IgD-negative memory B cell (primary cell): ENCODE measurements around the gene ATP12A. TPM values are rescaled to one million over a fixed set of nuclear protein-coding genes. Genes with fewer than 3 reads are reported as not detected.
A peak's percentile ranks its signal among the peaks of the same experiment; 100 is the strongest.

Source experiments
- H3K27ac Mint-ChIP-seq, 3 donors: one replicate each; pipeline ENCODE4 v1.8.0; 2020 to 2022; ENCODE audit warnings: mild to moderate bottlenecking in 3 of 3, mixed read lengths in 3 of 3, moderate library complexity in 1 of 3
- H3K27me3 Mint-ChIP-seq: one replicate; pipeline ENCODE4 v1.8.0; 2021; ENCODE audit warnings: mixed read lengths
- H3K36me3 Mint-ChIP-seq: one replicate; pipeline ENCODE4 v1.8.0; 2020; ENCODE audit warnings: mild to moderate bottlenecking, mixed read lengths
- H3K4me1 Mint-ChIP-seq, 3 donors: one replicate each; pipeline ENCODE4 v1.8.0; 2020 to 2022; ENCODE audit warnings: mixed read lengths in 3 of 3, mild to moderate bottlenecking in 1 of 3
- H3K4me3 Mint-ChIP-seq, 4 donors: one replicate each; pipeline ENCODE4 v1.8.0; 2020 to 2022; ENCODE audit warnings: mild to moderate bottlenecking in 4 of 4, mixed read lengths in 4 of 4, moderate library complexity in 3 of 4
- H3K9me3 Mint-ChIP-seq, 3 donors: one replicate each; pipeline ENCODE4 v1.8.0; 2020 to 2021; ENCODE audit warnings: mixed read lengths in 3 of 3, mild to moderate bottlenecking in 1 of 3
- polyA plus RNA-seq: library from polyadenylated mRNA; unstranded; fragments of 300-500 nt; fragmentation: Illumina TruSeq; gene quantifications from one replicate; pipeline ENCODE4 v1.2.3, GENCODE V29; 2021

The ATP12A gene
- polyA plus RNA-seq, 1 donor from 2014 or later = not detected

DNA sequence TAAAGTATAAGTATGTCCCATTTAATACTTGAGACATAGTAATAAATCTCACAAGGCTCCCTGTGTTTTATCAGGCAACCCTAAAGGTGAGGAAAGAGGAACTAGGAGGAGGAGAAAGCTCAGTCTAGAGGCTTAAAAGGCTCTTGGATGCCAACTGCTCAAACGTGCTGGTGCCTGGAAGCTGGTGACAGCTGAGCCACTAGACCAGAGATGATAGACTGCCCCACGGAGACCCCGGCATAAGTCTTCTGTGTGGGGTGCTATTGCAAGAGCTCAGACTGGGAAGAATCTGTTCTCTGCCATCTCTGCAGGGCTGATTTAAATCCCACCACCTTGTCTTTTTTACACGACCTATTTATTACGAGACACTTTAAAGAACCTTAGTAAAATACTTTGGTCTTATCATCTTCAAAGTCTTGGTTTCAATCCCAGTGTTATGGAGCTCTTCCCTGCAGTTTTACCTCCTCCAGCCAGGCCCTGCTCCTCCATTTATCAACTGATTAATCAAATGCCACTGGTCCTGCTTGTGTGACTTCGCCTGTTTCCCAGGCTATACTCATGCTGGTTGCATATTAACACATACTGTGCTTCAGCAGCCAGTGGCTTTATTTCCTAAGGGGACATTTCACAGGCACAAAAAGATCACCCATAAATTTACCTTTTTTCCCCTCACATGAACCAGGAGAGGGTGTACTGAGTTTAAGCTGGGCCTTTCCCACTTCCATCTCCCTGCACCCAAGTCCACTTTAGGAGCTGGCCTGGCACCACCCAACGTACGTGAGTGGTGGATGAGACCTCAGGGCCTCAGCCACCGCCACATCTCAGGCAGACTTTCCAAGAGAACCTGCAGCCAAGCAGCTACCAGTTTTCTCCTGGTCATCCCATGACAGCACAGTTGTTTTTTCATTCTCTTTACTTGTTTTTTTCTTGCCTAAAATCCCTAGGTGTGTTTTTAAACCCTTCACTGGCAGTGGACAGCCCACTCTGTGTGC, 7.8 kb upstream of the ATP12A start:
- Mint-ChIP-seq H3K27me3 (peaks cover 12% of the 10 kb centered on the region), H3K36me3 (no peaks in the 10 kb centered on the region), H3K27ac (peak overlapping the region in 1 of 3 donors; percentile 10), H3K4me1 (peaks cover 6 to 8% (median 7%) of the 10 kb centered on the region in 3 donors), H3K9me3 (no peaks in the 10 kb centered on the region), H3K4me3 (no peak overlapping the region)

DNA sequence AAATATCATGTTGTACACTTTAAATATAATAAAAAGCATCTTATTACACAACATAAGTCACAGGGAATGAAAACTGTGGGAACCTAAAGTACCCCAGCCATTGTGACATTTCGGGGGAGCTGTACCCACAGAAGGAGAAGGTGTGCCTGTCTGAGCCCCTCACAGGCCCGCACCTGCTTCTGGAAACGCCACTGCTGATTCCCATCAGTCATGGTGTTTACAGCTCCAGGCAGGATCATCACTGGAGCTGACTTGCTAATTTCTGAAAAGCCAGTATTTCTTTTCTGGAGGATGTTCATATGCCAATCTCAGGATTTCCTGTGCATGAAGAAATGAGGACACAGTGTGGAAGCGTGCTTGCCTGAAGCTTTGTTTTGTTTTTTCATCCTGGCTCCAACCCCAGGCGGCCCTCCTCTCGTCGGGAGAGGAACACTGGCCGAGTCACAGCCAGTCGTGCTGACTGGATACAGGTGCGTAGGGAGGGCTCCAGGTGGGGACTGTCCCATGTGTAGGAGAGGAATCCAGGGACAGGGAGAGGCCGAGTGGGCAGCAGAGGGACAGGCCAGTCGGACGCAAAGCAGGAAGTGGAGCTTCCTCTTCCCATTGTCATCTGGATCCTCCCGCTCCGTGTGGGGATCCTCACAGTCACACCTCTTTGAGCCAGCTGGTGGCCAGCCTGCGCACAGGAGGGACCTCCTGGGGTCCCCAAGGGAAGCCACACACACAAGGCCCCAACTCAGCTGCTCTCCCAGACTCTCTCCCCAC, 4.2 kb upstream of the ATP12A start:
- Mint-ChIP-seq H3K4me1 (peaks cover 4 to 14% (median 9%) of the 10 kb centered on the region in 3 donors), H3K27ac (no peak overlapping the region), H3K27me3 (peaks cover 36% of the 10 kb centered on the region), H3K36me3 (peaks cover 2% of the 10 kb centered on the region), H3K4me3 (no peak overlapping the region), H3K9me3 (no peaks in the 10 kb centered on the region)

DNA sequence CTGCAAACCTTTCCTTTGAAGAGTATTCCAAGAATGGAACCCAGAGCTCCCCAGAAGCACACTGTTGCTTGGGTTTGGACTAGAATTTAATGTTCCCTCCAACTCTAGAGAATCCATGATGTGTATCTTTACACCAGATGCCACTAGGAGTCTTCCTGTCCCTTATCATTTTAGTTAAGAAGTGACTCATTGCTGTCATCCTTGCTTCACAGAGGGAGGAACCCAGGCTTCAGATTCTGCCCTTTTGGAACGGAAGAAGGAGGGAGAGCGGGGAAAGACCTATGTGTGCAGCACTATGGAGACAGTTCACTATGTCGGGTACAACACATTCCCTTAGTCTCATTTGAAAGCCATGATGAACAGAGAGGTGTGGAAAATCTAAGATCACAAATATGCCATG, 2.1 kb upstream of the ATP12A start:
- peaks cover 35% of the 10 kb centered on the region for H3K27me3 Mint-ChIP-seq
- H3K9me3 Mint-ChIP-seq = no peaks in the 10 kb centered on the region
- peaks cover 0 to 10% (median 4%) of the 10 kb centered on the region in 3 donors for H3K4me1 Mint-ChIP-seq
- H3K36me3 Mint-ChIP-seq = peaks cover 2% of the 10 kb centered on the region
- no peak overlapping the region for H3K27ac Mint-ChIP-seq
- no peak overlapping the region for H3K4me3 Mint-ChIP-seq

DNA sequence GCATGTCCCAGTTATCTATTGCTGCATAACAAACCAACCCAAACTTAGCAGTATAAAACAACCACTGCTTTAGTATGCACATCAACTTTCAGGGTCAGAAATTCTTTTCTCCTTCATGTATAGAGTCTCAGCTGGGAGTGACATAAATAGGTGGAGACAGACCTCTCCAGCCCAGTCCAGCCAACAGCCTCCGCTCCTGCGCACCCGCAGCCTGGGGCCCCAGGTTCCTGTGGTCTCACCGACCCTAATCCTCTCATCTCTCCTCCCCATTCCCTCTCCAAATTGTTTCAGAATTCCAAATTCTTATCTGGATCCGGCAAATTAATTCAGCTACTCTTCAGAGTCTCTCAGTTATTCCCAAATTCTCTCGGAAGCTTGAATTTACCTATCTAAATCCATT, 522 bp upstream of the ATP12A start:
- Mint-ChIP-seq H3K27ac (no peak overlapping the region), H3K9me3 (no peaks in the 10 kb centered on the region), H3K4me3 (peak overlapping the region in 3 of 4 donors; percentile 9 to 63 (median 58)), H3K27me3 (peaks cover 33% of the 10 kb centered on the region), H3K36me3 (peaks cover 2% of the 10 kb centered on the region), H3K4me1 (peaks cover 9 to 20% (median 17%) of the 10 kb centered on the region in 3 donors)

DNA sequence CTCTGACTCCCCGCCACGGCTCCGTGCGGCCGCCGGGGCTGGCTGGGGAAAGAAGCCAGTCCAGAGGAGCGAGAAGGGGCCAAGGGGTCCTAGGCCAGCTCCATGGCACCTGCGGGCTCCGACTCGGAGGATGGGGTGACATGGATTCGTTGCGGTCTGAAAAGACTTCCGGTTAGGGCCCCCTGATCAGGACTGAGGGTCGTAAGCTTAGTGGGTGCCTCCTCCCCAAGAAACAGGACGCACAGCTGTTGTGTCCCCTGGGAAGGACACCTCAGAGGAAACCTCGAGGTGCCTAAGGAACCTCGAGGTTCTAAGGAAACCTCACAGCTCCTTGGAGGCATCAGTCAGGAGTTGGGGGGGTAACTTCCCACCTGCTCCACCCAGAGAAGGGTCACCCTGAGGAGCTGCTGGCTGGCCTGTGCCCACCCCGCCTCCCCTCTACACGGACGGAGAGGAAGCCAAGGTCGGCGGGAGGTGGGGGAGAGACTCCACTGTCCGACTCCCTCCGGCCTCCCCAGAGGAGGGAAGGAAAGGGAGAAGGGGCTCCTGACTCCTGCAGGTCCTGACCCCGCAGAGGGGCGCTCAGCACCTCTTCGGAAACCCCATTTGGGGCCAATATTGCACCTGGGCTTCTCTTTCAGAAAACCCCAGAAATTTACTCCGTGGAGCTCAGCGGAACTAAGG, 855 bp downstream of the ATP12A start:
- H3K27ac Mint-ChIP-seq = no peak overlapping the region
- peaks cover 13 to 20% (median 20%) of the 10 kb centered on the region in 3 donors for H3K4me1 Mint-ChIP-seq
- H3K27me3 Mint-ChIP-seq = peaks cover 39% of the 10 kb centered on the region
- H3K36me3 Mint-ChIP-seq = peaks cover 2% of the 10 kb centered on the region
- peak overlapping the region in 2 of 4 donors; percentile 39 to 44 for H3K4me3 Mint-ChIP-seq
- H3K9me3 Mint-ChIP-seq = no peaks in the 10 kb centered on the region

DNA sequence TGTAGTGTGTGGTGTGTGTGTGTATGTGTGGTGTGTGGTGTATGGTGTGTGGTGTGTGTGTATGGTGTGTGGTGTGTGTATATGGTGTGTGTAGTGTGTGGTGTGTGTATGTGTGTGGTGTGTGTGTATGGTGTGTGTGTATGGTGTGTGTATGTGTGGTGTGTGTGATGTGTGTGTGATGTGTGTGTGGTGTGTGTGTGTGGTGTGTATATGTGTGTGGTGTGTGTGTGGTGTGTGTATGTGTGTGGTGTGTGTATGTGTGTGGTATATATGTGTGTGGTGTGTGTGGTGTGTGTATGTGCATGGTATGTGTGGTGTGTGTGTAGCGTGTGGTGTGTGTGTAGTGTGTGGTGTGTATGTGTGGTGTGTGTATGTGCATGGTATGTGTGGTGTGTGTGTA, 1.7 kb downstream of the ATP12A start:
- H3K27ac Mint-ChIP-seq = no peak overlapping the region
- H3K27me3 Mint-ChIP-seq = peaks cover 39% of the 10 kb centered on the region
- no peak overlapping the region for H3K4me3 Mint-ChIP-seq

DNA sequence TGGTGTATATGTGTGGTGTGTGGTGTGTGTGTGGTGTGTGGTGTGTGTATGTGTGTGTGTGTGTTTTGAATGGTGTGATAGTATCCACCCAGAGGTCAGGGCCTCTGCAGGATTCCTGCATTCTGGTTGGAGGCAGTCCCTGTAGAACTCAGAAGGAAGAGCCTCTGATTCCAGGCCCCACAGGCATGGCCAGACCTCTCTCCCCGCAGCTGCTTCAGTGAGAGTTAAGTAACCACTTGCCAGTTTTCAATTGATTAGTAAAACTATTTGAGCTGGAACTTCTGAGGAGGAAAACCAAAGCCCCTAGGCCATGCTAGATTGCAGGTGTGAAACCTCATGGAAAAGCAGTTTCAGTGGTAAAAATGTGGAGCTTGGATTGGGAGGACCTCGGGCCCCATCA, 2.1 kb downstream of the ATP12A start:
- no peak overlapping the region for H3K4me3 Mint-ChIP-seq
- H3K36me3 Mint-ChIP-seq = peaks cover 2% of the 10 kb centered on the region
- peaks cover 37% of the 10 kb centered on the region for H3K27me3 Mint-ChIP-seq
- no peaks in the 10 kb centered on the region for H3K9me3 Mint-ChIP-seq
- H3K27ac Mint-ChIP-seq = no peak overlapping the region
- H3K4me1 Mint-ChIP-seq = peaks cover 13 to 20% (median 20%) of the 10 kb centered on the region in 3 donors

More for the DNA sequence above, 1.7 kb downstream of the ATP12A start:
- peaks cover 2% of the 10 kb centered on the region for H3K36me3 Mint-ChIP-seq
- H3K9me3 Mint-ChIP-seq = no peaks in the 10 kb centered on the region
- H3K4me1 Mint-ChIP-seq = peaks cover 13 to 20% (median 20%) of the 10 kb centered on the region in 3 donors

DNA sequence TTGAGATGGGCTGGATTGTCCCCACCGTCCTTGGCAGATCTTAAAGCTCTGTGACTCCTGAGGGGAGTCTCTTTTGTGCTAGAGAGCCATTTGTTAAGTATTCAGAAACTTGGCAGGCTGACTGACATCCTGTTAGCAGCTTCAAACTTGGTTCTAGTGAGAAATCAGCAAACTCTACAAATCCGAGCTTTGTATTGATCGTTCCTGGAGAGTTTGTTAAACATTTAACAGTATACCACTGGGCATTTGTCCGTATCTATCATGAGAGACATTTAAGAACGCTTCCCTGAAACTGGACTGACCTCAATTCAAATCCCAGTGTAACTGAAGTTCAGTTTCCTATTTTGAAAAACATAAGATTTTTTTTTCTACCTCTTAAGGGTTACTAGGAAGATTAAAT, 3.1 kb downstream of the ATP12A start:
- Mint-ChIP-seq H3K27ac (no peak overlapping the region), H3K27me3 (peaks cover 34% of the 10 kb centered on the region)

DNA sequence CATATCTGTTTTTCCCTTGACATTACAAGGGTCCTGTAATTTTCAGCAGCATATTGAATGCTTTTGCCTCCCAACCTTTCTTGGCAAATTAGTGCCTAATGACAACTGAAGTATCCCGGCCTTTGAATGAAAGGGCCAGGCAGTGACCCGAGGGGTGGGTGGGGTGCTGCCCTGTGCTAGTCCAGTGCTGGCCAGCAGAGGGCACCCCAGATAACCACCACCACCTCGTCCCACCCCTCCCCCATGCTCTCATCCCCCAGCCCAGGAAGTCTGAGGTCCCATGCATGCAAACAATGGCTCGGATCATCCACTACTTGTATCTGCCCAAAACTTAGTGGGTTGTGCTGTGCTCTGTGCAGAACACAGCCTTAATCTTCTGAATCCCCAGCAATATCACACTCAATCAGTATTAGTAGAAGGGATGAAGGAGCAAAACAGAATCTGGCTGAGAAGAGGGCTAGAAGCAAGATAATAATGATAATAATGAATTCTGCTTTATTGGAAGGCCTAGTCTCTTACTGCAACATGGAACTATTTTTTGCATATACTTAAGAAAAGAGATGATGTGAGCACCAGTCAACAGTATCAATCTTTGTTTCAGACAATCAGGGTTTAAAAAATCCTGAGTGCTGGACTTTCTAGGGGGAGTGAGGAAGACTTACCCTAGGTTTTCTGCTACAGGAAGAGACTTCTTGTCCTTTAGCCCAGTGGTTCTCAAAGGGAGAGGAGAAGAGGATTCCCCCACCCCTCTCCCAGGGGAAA, 3.8 kb downstream of the ATP12A start:
- Mint-ChIP-seq H3K4me1 (peaks cover 13 to 20% (median 19%) of the 10 kb centered on the region in 3 donors), H3K36me3 (no peaks in the 10 kb centered on the region), H3K27me3 (peaks cover 30% of the 10 kb centered on the region), H3K4me3 (peak overlapping the region in 3 of 4 donors; percentile 11 to 44 (median 13)), H3K9me3 (no peaks in the 10 kb centered on the region), H3K27ac (peak overlapping the region in 1 of 3 donors; percentile 4)

More for the DNA sequence above, 3.1 kb downstream of the ATP12A start:
- Mint-ChIP-seq H3K36me3 (no peaks in the 10 kb centered on the region), H3K4me3 (no peak overlapping the region), H3K9me3 (no peaks in the 10 kb centered on the region), H3K4me1 (peaks cover 13 to 20% (median 20%) of the 10 kb centered on the region in 3 donors)

DNA sequence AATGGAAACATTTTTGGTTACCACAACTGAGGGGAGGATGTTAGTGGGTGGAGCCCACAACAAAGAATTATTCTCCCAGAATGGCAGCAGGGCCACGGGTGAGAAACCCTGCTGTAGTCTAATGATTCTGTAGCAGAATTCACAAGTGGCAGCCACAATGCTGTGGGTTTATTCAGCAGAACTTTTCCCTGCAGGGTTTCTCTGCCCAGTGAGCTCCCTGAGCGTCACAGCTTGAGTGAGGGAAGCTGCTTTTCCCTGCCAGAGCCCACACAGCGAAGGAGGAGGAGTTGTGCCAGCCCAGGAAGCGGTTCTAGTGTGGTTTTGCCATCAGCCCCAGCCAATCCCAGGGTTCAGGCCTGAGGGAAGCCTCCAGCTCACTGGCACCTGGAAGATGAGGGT, 4.4 kb downstream of the ATP12A start:
- H3K36me3 Mint-ChIP-seq = no peaks in the 10 kb centered on the region
- H3K27ac Mint-ChIP-seq = no peak overlapping the region
- no peaks in the 10 kb centered on the region for H3K9me3 Mint-ChIP-seq
- H3K27me3 Mint-ChIP-seq = peaks cover 24% of the 10 kb centered on the region
- peaks cover 13 to 19% (median 13%) of the 10 kb centered on the region in 3 donors for H3K4me1 Mint-ChIP-seq
- H3K4me3 Mint-ChIP-seq = no peak overlapping the region

DNA sequence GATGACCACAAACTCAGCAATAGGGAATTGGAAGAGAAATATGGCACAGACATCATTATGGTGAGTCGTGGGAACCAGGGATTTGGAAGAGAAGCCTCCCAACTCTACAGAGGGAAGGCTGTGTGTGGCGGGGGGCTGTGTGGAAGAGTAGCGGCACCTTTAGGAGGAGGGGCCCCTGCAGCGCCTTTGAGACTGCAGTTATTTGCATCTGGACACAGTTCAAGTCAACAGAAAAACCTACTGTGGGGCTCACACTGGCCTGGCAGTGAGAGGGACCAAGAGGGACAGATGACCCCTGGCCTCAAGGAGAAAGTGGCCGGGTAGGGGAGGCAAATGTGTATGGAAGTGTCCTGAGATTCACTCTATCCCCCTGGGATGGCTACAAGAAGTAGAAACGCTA, 5.1 kb downstream of the ATP12A start:
- Mint-ChIP-seq H3K4me1 (peaks cover 9 to 16% (median 13%) of the 10 kb centered on the region in 3 donors), H3K27ac (no peak overlapping the region), H3K27me3 (peaks cover 24% of the 10 kb centered on the region), H3K36me3 (no peaks in the 10 kb centered on the region), H3K4me3 (no peak overlapping the region), H3K9me3 (no peaks in the 10 kb centered on the region)

DNA sequence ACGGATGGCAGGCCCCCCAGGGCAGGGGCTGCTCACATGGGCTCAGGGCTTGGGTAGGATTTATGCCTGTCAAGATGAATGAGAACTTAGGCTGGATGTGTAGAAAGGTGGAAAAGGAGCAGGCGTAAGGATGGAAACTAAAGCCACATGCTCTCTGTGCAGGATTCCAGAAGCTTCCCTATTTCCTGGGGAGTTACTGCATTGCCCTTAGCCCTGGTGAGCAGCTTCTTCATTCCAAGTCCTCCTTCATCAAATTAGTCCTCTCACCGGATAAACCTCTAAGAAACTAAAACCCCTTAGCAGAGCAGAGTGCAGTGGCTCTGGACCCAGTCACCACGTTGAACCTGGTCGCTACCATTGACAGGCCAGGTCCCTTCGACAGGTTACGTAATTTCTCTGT, 7.4 kb downstream of the ATP12A start:
- H3K36me3 Mint-ChIP-seq = no peaks in the 10 kb centered on the region
- H3K27ac Mint-ChIP-seq = no peak overlapping the region
- peaks cover 13 to 16% (median 14%) of the 10 kb centered on the region in 3 donors for H3K4me1 Mint-ChIP-seq
- H3K9me3 Mint-ChIP-seq = no peaks in the 10 kb centered on the region
- H3K4me3 Mint-ChIP-seq = no peak overlapping the region
- H3K27me3 Mint-ChIP-seq = peaks cover 37% of the 10 kb centered on the region

DNA sequence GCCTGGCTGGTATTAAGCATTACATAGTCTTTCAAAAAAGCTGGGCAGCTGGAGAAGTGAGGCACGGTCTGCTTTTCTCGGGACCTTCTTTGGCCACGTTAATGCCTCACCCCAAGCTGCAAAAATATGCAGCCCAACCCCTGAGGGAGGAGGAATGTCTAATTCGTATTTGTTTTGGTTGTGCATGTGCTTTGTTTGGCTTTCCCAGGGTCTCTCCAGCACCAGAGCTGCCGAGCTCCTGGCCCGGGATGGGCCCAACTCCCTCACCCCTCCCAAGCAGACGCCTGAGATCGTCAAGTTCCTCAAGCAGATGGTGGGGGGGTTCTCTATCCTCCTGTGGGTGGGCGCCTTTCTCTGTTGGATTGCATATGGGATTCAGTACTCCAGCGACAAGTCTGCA, 7.9 kb downstream of the ATP12A start:
- Mint-ChIP-seq H3K4me1 (peaks cover 13 to 16% (median 14%) of the 10 kb centered on the region in 3 donors), H3K27ac (no peak overlapping the region), H3K27me3 (peaks cover 37% of the 10 kb centered on the region), H3K4me3 (no peak overlapping the region), H3K9me3 (no peaks in the 10 kb centered on the region), H3K36me3 (no peaks in the 10 kb centered on the region)

DNA sequence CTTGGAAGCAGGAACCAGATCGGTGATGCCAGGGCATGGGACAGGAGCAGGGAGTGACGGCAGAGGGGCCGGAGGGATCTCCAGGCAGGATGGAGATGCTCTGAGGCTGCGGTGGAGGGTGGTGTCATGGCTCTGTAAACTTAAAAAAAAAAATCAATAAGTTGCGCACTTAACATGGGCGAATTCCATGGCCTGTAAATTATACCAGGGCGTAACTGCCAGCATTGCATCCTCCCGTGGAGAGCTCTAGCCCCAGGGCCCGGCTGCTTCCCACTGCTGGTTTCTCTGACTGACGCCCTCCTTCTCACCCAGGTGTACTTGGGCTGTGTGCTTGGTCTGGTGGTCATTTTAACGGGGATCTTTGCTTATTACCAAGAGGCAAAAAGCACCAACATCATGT, 8.7 kb downstream of the ATP12A start:
- H3K4me3 Mint-ChIP-seq = no peak overlapping the region
- no peak overlapping the region for H3K27ac Mint-ChIP-seq
- no peaks in the 10 kb centered on the region for H3K36me3 Mint-ChIP-seq

More for the DNA sequence above, 8.7 kb downstream of the ATP12A start:
- Mint-ChIP-seq H3K4me1 (peaks cover 11 to 12% (median 12%) of the 10 kb centered on the region in 3 donors), H3K9me3 (no peaks in the 10 kb centered on the region), H3K27me3 (peaks cover 40% of the 10 kb centered on the region)
